Smooth muscle cell (in vitro differentiated cells): ENCODE results near the gene SMS. TPM values are rescaled to one million over a fixed set of nuclear protein-coding genes. Genes with fewer than 3 reads are reported as not detected.

ENCODE experiments used
- DNase-seq: peaks from one replicate; lab custom pipeline; 2025; ENCODE audit not compliant: unreplicated experiment; lab: John Stamatoyannopoulos, UW
- H2AFZ ChIP-seq: fragments of 200-600 bp; sonication (generic); 2 replicates; pipeline ENCODE4 v1.6.0; 2016; ENCODE audit warnings: antibody characterized with exemption, low read depth, mild to moderate bottlenecking
- H3F3A ChIP-seq: fragments of 200-600 bp; sonication (generic); 2 replicates; pipeline ENCODE4 v1.6.0; 2017; ENCODE audit warnings: antibody characterized with exemption, low read depth
- H3K27ac ChIP-seq: fragments of 200-600 bp; sonication (generic); 2 replicates; pipeline ENCODE4 v1.5.1; 2016; ENCODE audit warnings: low read depth, mild to moderate bottlenecking
- H3K27me3 ChIP-seq: fragments of 200-600 bp; sonication (generic); 2 replicates; pipeline ENCODE4 v1.6.1; 2016; ENCODE audit warnings: low read depth, mild to moderate bottlenecking
- H3K36me3 ChIP-seq: fragments of 200-600 bp; sonication (generic); 2 replicates; pipeline ENCODE4 v1.5.1; 2016; ENCODE audit warnings: low read depth
- H3K4me1 ChIP-seq: fragments of 200-600 bp; sonication (generic); 2 replicates; pipeline ENCODE4 v1.5.1; 2016; ENCODE audit warnings: low read depth
- H3K4me2 ChIP-seq: fragments of 200-600 bp; sonication (generic); 2 replicates; pipeline ENCODE4 v1.6.0; 2016; ENCODE audit warnings: mild to moderate bottlenecking
- H3K4me3 ChIP-seq: fragments of 200-600 bp; sonication (generic); 2 replicates; pipeline ENCODE4 v1.5.1; 2016; ENCODE audit warnings: mild to moderate bottlenecking
- H3K79me2 ChIP-seq: fragments of 200-600 bp; sonication (generic); 2 replicates; pipeline ENCODE4 v1.6.0; 2016; ENCODE audit warnings: low read depth, mild to moderate bottlenecking
- H3K9ac ChIP-seq: fragments of 200-600 bp; sonication (generic); 2 replicates; pipeline ENCODE4 v1.6.0; 2016; ENCODE audit warnings: low read depth
- H3K9me3 ChIP-seq: fragments of 200-600 bp; sonication (generic); replicated peaks from 2 replicates; pipeline ENCODE4 v1.5.1; 2016; ENCODE audit warnings: low read depth
- H4K20me1 ChIP-seq: fragments of 200-600 bp; sonication (generic); 2 replicates; pipeline ENCODE4 v1.6.0; 2016; ENCODE audit warnings: low read depth
- CTCF ChIP-seq: fragments of 200-600 bp; sonication (generic); IDR thresholded peaks from 2 replicates; pipeline ENCODE4 v1.5.1; 2017; ENCODE audit warnings: borderline replicate concordance, mild to moderate bottlenecking, antibody characterized with exemption; ENCODE audit not compliant: insufficient read depth, poor library complexity, severe bottlenecking
- WGBS: methylation state at CpG from one replicate; pipeline ENCODE4 v1.1.7; 2016; ENCODE audit warnings: low lambda C conversion rate; 5-methylcytosine and 5-hydroxymethylcytosine counted together
- polyA plus RNA-seq: library from polyadenylated mRNA; unstranded; fragments of >200 nt; fragmentation: Nextera tagmentation; extraction: Ambion mirVana; gene quantifications from 2 replicates; pipeline ENCODE4 v1.2.1, GENCODE V29; 2016
- total RNA-seq: library from RNA; depleted of rRNA; stranded (reverse); fragments of >200 nt; gene quantifications from 2 replicates; pipeline ENCODE4 v1.2.3, GENCODE V29; 2014

The SMS gene
- total and polyA plus RNA-seq, 2 experiments from 2014 or later = 37.2 to 46.7 TPM

DNA sequence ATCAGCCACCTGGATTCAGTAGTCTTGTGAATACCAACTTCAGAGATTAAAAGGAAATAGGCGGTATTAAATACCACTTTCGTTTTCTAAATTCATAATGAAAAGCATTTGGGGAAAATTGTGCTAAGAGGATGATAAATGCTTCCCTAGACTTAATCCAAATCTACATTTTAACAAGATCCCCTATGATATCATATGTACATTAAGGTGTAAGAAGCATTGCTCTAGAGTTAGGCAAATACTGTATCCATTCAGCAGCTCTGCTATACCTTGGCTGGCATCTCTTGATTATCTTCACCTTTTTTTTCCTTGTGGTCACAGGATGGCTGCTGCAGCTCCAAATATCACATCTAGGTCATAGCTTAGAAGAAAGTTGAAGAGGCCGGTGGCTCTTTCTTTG is 51.0 kb downstream of the SMS start:
- 94% methylated on average over 3 of the region's 3 CpGs for WGBS
- H3K79me2 ChIP-seq = no peaks in the 10 kb centered on the region
- H3K9me3 ChIP-seq = no peaks in the 10 kb centered on the region
- H3K36me3 ChIP-seq = no peaks in the 10 kb centered on the region
- TF ChIP-seq CTCF = no peak
- DNase-seq = no peak
- no peak overlapping the region for H3K9ac ChIP-seq
- no peaks in the 10 kb centered on the region for H3F3A ChIP-seq
- H2AFZ ChIP-seq = no peak overlapping the region
- no peak overlapping the region for H3K4me2 ChIP-seq
- no peak overlapping the region for H3K27ac ChIP-seq
- H3K27me3 ChIP-seq = no peaks in the 10 kb centered on the region
- H4K20me1 ChIP-seq = no peaks in the 10 kb centered on the region
- H3K4me3 ChIP-seq = no peak overlapping the region
- H3K4me1 ChIP-seq = no peaks in the 10 kb centered on the region

- H3K4me3 ChIP-seq = no peak overlapping the region
Observed at GRCh38 chrX:21993265-21993664, 52.8 kb downstream of the SMS start.

DNA sequence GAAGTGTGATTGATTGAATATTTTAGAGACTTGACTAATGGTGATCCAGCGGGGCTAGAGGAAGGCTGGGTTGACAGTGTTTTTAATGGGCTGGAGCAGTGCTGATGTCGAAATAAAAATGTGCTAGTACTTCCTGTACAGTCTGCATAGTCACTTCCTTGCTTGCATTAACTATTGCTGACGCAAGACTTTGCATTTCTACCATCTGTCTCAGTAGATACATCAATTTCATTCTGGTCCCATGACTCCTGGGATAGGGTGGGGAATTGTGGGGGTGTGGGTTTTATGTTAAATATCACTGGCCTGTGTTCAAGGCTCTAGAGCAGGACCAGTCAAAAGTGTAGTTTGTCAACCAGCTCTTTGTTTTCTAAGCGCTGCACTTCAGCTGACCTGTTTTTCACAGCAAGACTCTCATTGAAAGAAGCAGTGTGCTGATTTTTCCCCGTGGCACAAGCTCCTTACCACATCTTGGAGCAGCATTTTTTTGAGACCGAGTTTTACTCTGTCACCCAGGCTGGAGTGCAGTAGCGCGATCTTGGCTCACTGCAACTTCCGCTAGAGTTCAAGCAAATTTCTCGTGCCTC is 56.5 kb downstream of the SMS start:
- no peak overlapping the region for H3K4me2 ChIP-seq
- DNase-seq = no peak
- no peaks in the 10 kb centered on the region for H4K20me1 ChIP-seq
- H3K4me3 ChIP-seq = no peak overlapping the region
- no peaks in the 10 kb centered on the region for H3K36me3 ChIP-seq
- no peaks in the 10 kb centered on the region for H3F3A ChIP-seq
- H2AFZ ChIP-seq = no peak overlapping the region
- H3K4me1 ChIP-seq = no peaks in the 10 kb centered on the region
- H3K27ac ChIP-seq = no peak overlapping the region
- 82% methylated on average over 10 of the region's 10 CpGs for WGBS
- H3K9ac ChIP-seq = no peak overlapping the region
- no peaks in the 10 kb centered on the region for H3K9me3 ChIP-seq
- H3K79me2 ChIP-seq = no peaks in the 10 kb centered on the region
- TF ChIP-seq CTCF = no peak
- no peaks in the 10 kb centered on the region for H3K27me3 ChIP-seq

More at GRCh38 chrX:21993265-21993664, 52.8 kb downstream of the SMS start:
- Histone ChIP-seq H3F3A (no peaks in the 10 kb centered on the region), H4K20me1 (no peaks in the 10 kb centered on the region), H3K9ac (no peak overlapping the region), H3K4me1 (no peaks in the 10 kb centered on the region), H3K27ac (no peak overlapping the region), H3K36me3 (no peaks in the 10 kb centered on the region), H2AFZ (no peak overlapping the region), H3K27me3 (no peaks in the 10 kb centered on the region), H3K9me3 (no peaks in the 10 kb centered on the region), H3K4me2 (no peak overlapping the region), H3K79me2 (no peaks in the 10 kb centered on the region)
- no peak for DNase-seq
- TF ChIP-seq CTCF = no peak
- WGBS = 76% methylated on average over 8 of the region's 8 CpGs

DNA sequence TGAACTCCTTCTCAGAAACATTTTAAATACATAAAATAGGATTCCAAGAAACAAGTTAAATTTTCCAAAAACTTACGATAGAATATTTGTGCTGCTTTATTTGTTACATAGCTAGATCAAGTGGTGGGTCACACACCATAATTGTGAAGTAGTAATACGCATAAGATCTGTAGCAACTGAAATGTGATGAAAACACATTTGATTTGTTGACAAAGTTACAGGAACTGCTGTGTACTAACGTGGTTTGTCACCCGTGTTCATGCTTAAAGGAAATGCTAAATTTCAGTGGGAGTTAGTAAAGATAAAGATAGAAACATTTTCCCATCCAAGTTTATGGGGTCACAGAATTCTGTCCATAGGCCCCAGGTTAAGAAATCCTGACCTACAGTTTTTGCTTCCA is 57.5 kb downstream of the SMS start:
- Histone ChIP-seq H2AFZ (no peak overlapping the region), H3K9ac (no peak overlapping the region), H3K4me3 (no peak overlapping the region), H3K36me3 (no peaks in the 10 kb centered on the region), H3K4me2 (no peak overlapping the region), H3K27me3 (no peaks in the 10 kb centered on the region), H4K20me1 (no peaks in the 10 kb centered on the region), H3F3A (no peaks in the 10 kb centered on the region), H3K4me1 (no peaks in the 10 kb centered on the region), H3K79me2 (no peaks in the 10 kb centered on the region), H3K27ac (no peak overlapping the region), H3K9me3 (no peaks in the 10 kb centered on the region)
- 74% methylated on average over 4 of the region's 4 CpGs for WGBS
- DNase-seq = no peak
- TF ChIP-seq CTCF = no peak
